T-helper 2 cell treated with Interferon-gamma antibody and Interleukin-4, amounts not matched to agents 5 μg/mL and 100 μg/mL, for 36 hours (primary cell): ENCODE data around the gene GPR132.
"Not testable (repeated sequence)": the region's sequence is repeated elsewhere in the genome, so short reads cannot be mapped to it uniquely, and the experiment has no call there.

ENCODE experiments used
- DNase-seq: peaks from one replicate; pipeline ENCODE4 v3.0.0; 2021; ENCODE audit warnings: low spot score
- H3K27ac Mint-ChIP-seq: one replicate; pipeline ENCODE4 v1.8.0; 2021; ENCODE audit warnings: mild to moderate bottlenecking, mixed read lengths
- H3K27me3 Mint-ChIP-seq: one replicate; pipeline ENCODE4 v1.8.0; 2021; ENCODE audit warnings: low read depth, mixed read lengths
- H3K36me3 Mint-ChIP-seq: one replicate; pipeline ENCODE4 v1.8.0; 2021; ENCODE audit warnings: low read depth, mixed read lengths
- H3K4me1 Mint-ChIP-seq: one replicate; pipeline ENCODE4 v1.8.0; 2021; ENCODE audit warnings: low read depth, mixed read lengths
- H3K4me3 Mint-ChIP-seq: one replicate; pipeline ENCODE4 v1.8.0; 2022; ENCODE audit warnings: mild to moderate bottlenecking, moderate library complexity, mixed read lengths
- H3K9me3 Mint-ChIP-seq: one replicate; pipeline ENCODE4 v1.8.0; 2021; ENCODE audit warnings: mixed read lengths

The GPR132 gene

GRCh38 chr14:105065280-105066228, at the start of gene GPR132:
GPR132 (minus strand) TSS chr14:105065430; CDS start chr14:105055420, 10,010 bp downstream.
- Mint-ChIP-seq H3K27ac (peak within 1 kb of the TSS; percentile 92), H3K36me3 (peaks cover 16% of the 10 kb centered on the region), H3K4me3 (peak within 1 kb of the TSS; percentile 92), H3K4me1 (peaks cover 54% of the 10 kb centered on the region), H3K9me3 (no peaks in the 10 kb centered on the region), H3K27me3 (no peaks in the 10 kb centered on the region)
- DNase-seq = peak; percentile 87

- H3K4me3 Mint-ChIP-seq = not testable (repeated sequence)
These were observed 44.0 kb upstream of the GPR132 start for GRCh38 chr14:105109243-105109642.

GRCh38 chr14:105108516-105108864, 43.3 kb upstream of the GPR132 start:
- no peak for DNase-seq
- H3K9me3 Mint-ChIP-seq = no peaks in the 10 kb centered on the region
- no peak overlapping the region for H3K27ac Mint-ChIP-seq
- H3K4me3 Mint-ChIP-seq = no peak overlapping the region
- peaks cover 26% of the 10 kb centered on the region for H3K27me3 Mint-ChIP-seq
- no peaks in the 10 kb centered on the region for H3K36me3 Mint-ChIP-seq
- peaks cover 4% of the 10 kb centered on the region for H3K4me1 Mint-ChIP-seq

More at GRCh38 chr14:105109243-105109642, 44.0 kb upstream of the GPR132 start:
- not testable (repeated sequence) for H3K27ac Mint-ChIP-seq, DNase-seq, H3K36me3 Mint-ChIP-seq, H3K4me1 Mint-ChIP-seq, H3K9me3 Mint-ChIP-seq
- H3K27me3 Mint-ChIP-seq = peaks cover 19% of the 10 kb centered on the region

GRCh38 chr14:105107781-105108515, 42.7 kb upstream of the GPR132 start:
- Mint-ChIP-seq H3K27ac (no peak overlapping the region), H3K27me3 (peaks cover 27% of the 10 kb centered on the region), H3K4me1 (peaks cover 4% of the 10 kb centered on the region), H3K9me3 (no peaks in the 10 kb centered on the region), H3K36me3 (no peaks in the 10 kb centered on the region), H3K4me3 (no peak overlapping the region)
- DNase-seq = no peak

- Mint-ChIP-seq H3K27ac (no peak overlapping the region), H3K4me3 (no peak overlapping the region), H3K36me3 (no peaks in the 10 kb centered on the region), H3K27me3 (peaks cover 27% of the 10 kb centered on the region), H3K4me1 (peaks cover 4% of the 10 kb centered on the region), H3K9me3 (no peaks in the 10 kb centered on the region)
- DNase-seq = no peak
These were observed 42.1 kb upstream of the GPR132 start for GRCh38 chr14:105107351-105107750.

- Mint-ChIP-seq H3K27me3 (peaks cover 30% of the 10 kb centered on the region), H3K27ac (no peak overlapping the region), H3K36me3 (no peaks in the 10 kb centered on the region), H3K4me3 (no peak overlapping the region), H3K9me3 (no peaks in the 10 kb centered on the region), H3K4me1 (peaks cover 4% of the 10 kb centered on the region)
- DNase-seq = no peak
These were observed 39.9 kb upstream of the GPR132 start for GRCh38 chr14:105105158-105105557.

GRCh38 chr14:105102893-105103292, 37.7 kb upstream of the GPR132 start:
- Mint-ChIP-seq H3K27me3 (peaks cover 30% of the 10 kb centered on the region), H3K36me3 (no peaks in the 10 kb centered on the region), H3K27ac (no peak overlapping the region), H3K9me3 (peaks cover 4% of the 10 kb centered on the region), H3K4me1 (peaks cover 4% of the 10 kb centered on the region), H3K4me3 (no peak overlapping the region)
- DNase-seq = no peak

GRCh38 chr14:105102361-105102870, 37.2 kb upstream of the GPR132 start:
- H3K4me3 Mint-ChIP-seq = no peak overlapping the region
- H3K36me3 Mint-ChIP-seq = no peaks in the 10 kb centered on the region
- DNase-seq = no peak
- peaks cover 4% of the 10 kb centered on the region for H3K9me3 Mint-ChIP-seq
- H3K4me1 Mint-ChIP-seq = peaks cover 4% of the 10 kb centered on the region
- peaks cover 29% of the 10 kb centered on the region for H3K27me3 Mint-ChIP-seq
- H3K27ac Mint-ChIP-seq = no peak overlapping the region

- peaks cover 21% of the 10 kb centered on the region for H3K27me3 Mint-ChIP-seq
- H3K36me3 Mint-ChIP-seq = no peaks in the 10 kb centered on the region
- H3K4me1 Mint-ChIP-seq = peaks cover 4% of the 10 kb centered on the region
- no peak for DNase-seq
- no peak overlapping the region for H3K27ac Mint-ChIP-seq
- peaks cover 4% of the 10 kb centered on the region for H3K9me3 Mint-ChIP-seq
- no peak overlapping the region for H3K4me3 Mint-ChIP-seq
These were observed 35.7 kb upstream of the GPR132 start for GRCh38 chr14:105100910-105101309.

GRCh38 chr14:105099778-105100177, 34.5 kb upstream of the GPR132 start:
- Mint-ChIP-seq H3K27me3 (peaks cover 16% of the 10 kb centered on the region), H3K4me1 (no peaks in the 10 kb centered on the region), H3K9me3 (peaks cover 4% of the 10 kb centered on the region), H3K4me3 (no peak overlapping the region), H3K27ac (no peak overlapping the region), H3K36me3 (no peaks in the 10 kb centered on the region)
- DNase-seq = no peak

GRCh38 chr14:105098316-105098715, 33.1 kb upstream of the GPR132 start:
- no peaks in the 10 kb centered on the region for H3K36me3 Mint-ChIP-seq
- H3K9me3 Mint-ChIP-seq = peaks cover 4% of the 10 kb centered on the region
- H3K4me1 Mint-ChIP-seq = peaks cover 4% of the 10 kb centered on the region
- no peak overlapping the region for H3K4me3 Mint-ChIP-seq
- H3K27ac Mint-ChIP-seq = no peak overlapping the region
- DNase-seq = no peak
- H3K27me3 Mint-ChIP-seq = peaks cover 8% of the 10 kb centered on the region

GRCh38 chr14:105097794-105098127, 32.5 kb upstream of the GPR132 start:
- Mint-ChIP-seq H3K9me3 (peaks cover 4% of the 10 kb centered on the region), H3K27ac (no peak overlapping the region), H3K27me3 (peaks cover 8% of the 10 kb centered on the region), H3K4me1 (peaks cover 4% of the 10 kb centered on the region), H3K36me3 (no peaks in the 10 kb centered on the region), H3K4me3 (no peak overlapping the region)
- no peak for DNase-seq

- H3K9me3 Mint-ChIP-seq = peaks cover 4% of the 10 kb centered on the region
- DNase-seq = no peak
- peaks cover 7% of the 10 kb centered on the region for H3K4me1 Mint-ChIP-seq
- peak overlapping the region; percentile 36 for H3K27ac Mint-ChIP-seq
- no peaks in the 10 kb centered on the region for H3K36me3 Mint-ChIP-seq
- H3K4me3 Mint-ChIP-seq = no peak overlapping the region
- H3K27me3 Mint-ChIP-seq = peaks cover 5% of the 10 kb centered on the region
These were observed 31.1 kb upstream of the GPR132 start for GRCh38 chr14:105096206-105096875.
